GM12878 (cell line): Measurements from ENCODE around the gene FERMT1. TPM values are rescaled to one million over a fixed set of nuclear protein-coding genes. Genes with fewer than 3 reads are reported as not detected.

Experiments used
- ATAC-seq: fragments of 200-7000 bp; cut with Tn5 transposase; 3 replicates; pipeline ENCODE4 v1.9.1; 2020; ENCODE audit warnings: mild to moderate bottlenecking, moderate library complexity
- BruUV-seq: library from RNA; stranded (reverse); fragments of 400-500 nt; replicated peaks from 2 replicates; lab custom pipeline; 2021; lab: Mats Ljungman, UMichigan
- CTCF ChIA-PET: fragments of 300-600 bp; sonication (Branson Sonifier 250); formaldehyde crosslinking; extraction: SDS; loops from one replicate; lab custom pipeline; 2021; ENCODE audit warnings: inconsistent platforms; lab: Yijun Ruan, JAX
- POLR2A ChIA-PET: fragments of 350-600 bp; formaldehyde crosslinking; extraction: SDS; loops from one replicate; lab custom pipeline; 2021; ENCODE audit warnings: inconsistent platforms; lab: Charles Lee
- RAD21 ChIA-PET: fragments of 300-600 bp; sonication (Branson Sonifier 250); formaldehyde crosslinking; loops from one replicate; lab custom pipeline; 2023; ENCODE audit warnings: antibody characterized with exemption; ENCODE audit not compliant: unreplicated experiment; lab: Charles Lee
- SMC1A ChIA-PET: fragments of 300-600 bp; sonication (Branson Sonifier 250); formaldehyde crosslinking; loops from one replicate; lab custom pipeline; 2023; ENCODE audit not compliant: unreplicated experiment, uncharacterized antibody; lab: Charles Lee
- DNase-seq: peaks from one replicate; pipeline ENCODE4 v3.0.0-alpha.2; 2011; ENCODE audit warnings: low read depth, low spot score
- FAIRE-seq: peaks from 3 replicates; lab custom pipeline; 2011; peaks lifted over from hg19 to GRCh38; lab: Jason Lieb, UNC
- H2AFZ ChIP-seq: 2 replicates; pipeline ENCODE4 v1.6.0; 2011; ENCODE audit warnings: low read depth, low read length, control low read depth; ENCODE audit not compliant: control insufficient read depth
- H3K27ac ChIP-seq: 2 replicates; pipeline ENCODE4 v1.5.1; 2011; ENCODE audit warnings: control low read depth; ENCODE audit not compliant: control insufficient read depth, insufficient read depth
- H3K27me3 ChIP-seq, 2 experiments: replicated peaks in 1 of 2; 2 replicates each; pipeline versions ENCODE4 v1.6.0 to v1.6.1; 2011; ENCODE audit warnings: low read length in 1 of 2; ENCODE audit not compliant: control insufficient read depth in 2 of 2, insufficient read depth in 2 of 2
- H3K36me3 ChIP-seq, 2 experiments: 2 replicates each; pipeline ENCODE4 v1.5.1; 2011; ENCODE audit warnings: low read length in 1 of 2; ENCODE audit not compliant: control insufficient read depth in 2 of 2, insufficient read depth in 2 of 2
- H3K4me1 ChIP-seq: 2 replicates; pipeline ENCODE4 v1.6.1; 2011; ENCODE audit warnings: mild to moderate bottlenecking, low read length, moderate library complexity, mixed read lengths; ENCODE audit not compliant: control insufficient read depth, insufficient read depth
- H3K4me2 ChIP-seq: 2 replicates; pipeline ENCODE4 v1.6.0; 2011; ENCODE audit warnings: control low read depth; ENCODE audit not compliant: control insufficient read depth, insufficient read depth
- H3K4me3 ChIP-seq: fragments of 200-600 bp; sonication (generic); 2 replicates; pipeline ENCODE4 v1.5.1; 2016
- H3K79me2 ChIP-seq: 2 replicates; pipeline ENCODE4 v1.6.0; 2011; ENCODE audit warnings: low read length; ENCODE audit not compliant: control insufficient read depth, insufficient read depth
- H3K9ac ChIP-seq: 2 replicates; pipeline ENCODE4 v1.8.0; 2011; ENCODE audit warnings: low read length, control low read depth, mixed read lengths; ENCODE audit not compliant: control insufficient read depth, insufficient read depth
- H3K9me3 ChIP-seq: replicated peaks from 3 replicates; pipeline ENCODE4 v1.5.1; 2011; ENCODE audit warnings: mild to moderate bottlenecking, low read length; ENCODE audit not compliant: control insufficient read depth, insufficient read depth
- H4K20me1 ChIP-seq: 2 replicates; pipeline ENCODE4 v1.6.0; 2011; ENCODE audit not compliant: control insufficient read depth, insufficient read depth
- ETV6 ChIP-seq, 2 experiments: fragments of 450-650 bp in 1 of 2; IDR thresholded peaks in 1 of 2; conservative IDR thresholded peaks in 1 of 2; 2 replicates each; pipeline ENCODE4 v1.6.1; 2014; ENCODE audit warnings: antibody characterized with exemption in 1 of 2, borderline replicate concordance in 1 of 2, low read depth in 1 of 2, mild to moderate bottlenecking in 1 of 2, moderate library complexity in 1 of 2
- ZNF622 ChIP-seq: fragments of 450-650 bp; IDR thresholded peaks from 2 replicates; pipeline ENCODE4 v1.6.1; 2017; ENCODE audit warnings: mild to moderate bottlenecking, inconsistent platforms
- WGBS: methylation state at CpG from one replicate; pipeline ENCODE4 v1.1.6; 2016; ENCODE audit warnings: low lambda C conversion rate; ENCODE audit not compliant: insufficient replicate concordance, insufficient coverage; ENCODE audit errors: missing lambda C conversion rate; 5-methylcytosine and 5-hydroxymethylcytosine counted together
- in situ Hi-C: fragments of 300-500 bp; cut with MboI; formaldehyde crosslinking; loops from 9 replicates; pipeline ENCODE4 v1.14.3; 2018; ENCODE audit warnings: mixed read lengths
- intact Hi-C: fragments of 100-400 bp; cut with micrococcal nuclease; formaldehyde crosslinking; loops from one replicate; pipeline ENCODE4 v1.14.2; 2022; ENCODE audit not compliant: unreplicated experiment
- polyA plus RNA-seq, 11 experiments: library from polyadenylated mRNA; depleted of rRNA in 4 of 11; unstranded in 6 of 11; stranded (reverse) in 5 of 11; fragments of >200 nt; fragmentation: Nextera tagmentation in 4 of 11; fragmentation: Illumina TruSeq in 1 of 11; extraction: Ambion mirVana in 4 of 11; extraction: Trizol in 1 of 11; gene quantifications; 1 replicate in 1 of 11; 2 replicates in 10 of 11; pipeline versions ENCODE4 v1.2.1 to v1.2.3, GENCODE V29; 2011 to 2016; ENCODE audit warnings: inconsistent platforms in 2 of 11, missing spikeins in 2 of 11, low read depth in 1 of 11
- total RNA-seq, 4 experiments: library from RNA; depleted of rRNA in 3 of 4; stranded (reverse); fragments of >200 nt in 3 of 4; fragmentation: Illumina TruSeq in 1 of 4; extraction: Trizol in 1 of 4; gene quantifications; 2 replicates each; pipeline versions ENCODE4 v1.2.1 to v1.2.3, GENCODE V29; 2013 to 2021
- TF ChIP-seq, protein P1 (sequence below): IDR thresholded peaks from 2 replicates; pipeline ENCODE4 v1.6.1; 2011; ENCODE audit warnings: low read depth, mild to moderate bottlenecking, low read length, moderate library complexity, borderline replicate concordance; ENCODE audit errors: extremely low read depth

FERMT1 gene
- total and polyA plus RNA-seq, 10 of the 15 experiments (the other 5 are each of a cell fraction or from before 2014, with no cell fraction given) = 0.04 to 3.1 (median 0.45) TPM

- in situ Hi-C loops (no loop called here), intact Hi-C loops (no loop called here)
- Histone ChIP-seq H3K4me3 (no peak overlapping the region), H2AFZ (no peak overlapping the region), H3K4me2 (no peak overlapping the region), H3K4me1 (no peaks in the 10 kb centered on the region), H3K9ac (no peak overlapping the region), H4K20me1 (no peaks in the 10 kb centered on the region), H3K27ac (no peak overlapping the region), H3K9me3 (no peaks in the 10 kb centered on the region), H3K36me3 (no peaks in the 10 kb centered on the region), H3K79me2 (no peaks in the 10 kb centered on the region), H3K27me3 (peaks cover 1 to 2% of the 10 kb centered on the region in 2 experiments; a peak in 2 of 4 replicates)
- no peak for TF ChIP-seq ZNF622
- DNase-seq (no peak), FAIRE-seq (no peak), ATAC-seq (no peak)
- POLR2A ChIA-PET = no interaction called here
- WGBS = 0% methylated on average over 2 of the region's 2 CpGs
- CTCF ChIA-PET = no interaction called here
- SMC1A ChIA-PET = no interaction called here
- RAD21 ChIA-PET = no interaction called here
- no TSS peak for BruUV-seq
Measured at GRCh38 chr20:6057691-6058090, 65.1 kb downstream of the FERMT1 start.

DNA sequence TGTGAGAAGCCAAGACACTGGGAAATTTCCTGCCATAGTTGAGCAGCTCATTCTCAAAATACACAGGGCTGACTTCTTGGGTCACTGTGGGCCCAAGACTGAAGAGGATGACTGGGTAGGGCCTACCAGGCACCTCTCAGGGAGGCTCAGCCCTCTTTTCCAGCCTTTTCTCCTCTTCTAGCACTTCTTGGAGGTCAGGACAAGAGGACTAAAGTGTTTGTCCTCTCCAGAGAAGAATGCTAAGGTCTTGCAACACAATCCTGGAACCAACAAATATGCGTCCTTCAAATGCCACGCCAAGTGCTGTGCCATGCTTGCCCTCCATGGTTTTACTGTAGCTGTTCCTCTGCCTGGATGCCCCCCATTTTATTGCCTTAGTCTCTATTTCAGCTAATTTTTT is 65.7 kb downstream of the FERMT1 start:
- FAIRE-seq (no peak), DNase-seq (no peak)
- no peak overlapping the region for H3K9ac ChIP-seq
- intact Hi-C loops = no loop called here
- H3K9me3 ChIP-seq = no peaks in the 10 kb centered on the region
- H3K4me2 ChIP-seq = no peak overlapping the region
- TF ChIP-seq, protein P1, sequence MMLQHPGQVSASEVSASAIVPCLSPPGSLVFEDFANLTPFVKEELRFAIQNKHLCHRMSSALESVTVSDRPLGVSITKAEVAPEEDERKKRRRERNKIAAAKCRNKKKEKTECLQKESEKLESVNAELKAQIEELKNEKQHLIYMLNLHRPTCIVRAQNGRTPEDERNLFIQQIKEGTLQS = no peak
- no peak for TF ChIP-seq ETV6 (conservative IDR thresholded peaks at IDR 0.05 in 1 of 2, IDR thresholded peaks at IDR 0.05 in 1 of 2; ENCODE audit: borderline replicate concordance in 1 of 2, low read depth in 1 of 2)
- TF ChIP-seq, all 136 proteins: peak for 0
- no TSS peak for BruUV-seq
- ChIA-PET CTCF (no interaction called here), RAD21 (no interaction called here), SMC1A (interaction anchor here (1.1 kb wide), 1 partner anchor 35 kb away, joined by 3 read pairs; no protein-coding TSS in a partner anchor), POLR2A (interaction anchor here (0.7 to 1.0 kb wide), 2 partner anchors 16 to 428 kb away, joined by 4 to 5 read pairs; no protein-coding TSS in a partner anchor)
- in situ Hi-C loops = no loop called here
- Histone ChIP-seq H3K27ac (no peak overlapping the region), H4K20me1 (no peaks in the 10 kb centered on the region), H3K79me2 (no peaks in the 10 kb centered on the region), H3K27me3 (peaks cover 1 to 3% of the 10 kb centered on the region in 2 experiments; a peak in 2 of 4 replicates), H3K36me3 (no peaks in the 10 kb centered on the region), H3K4me3 (no peak overlapping the region), H3K4me1 (no peaks in the 10 kb centered on the region), H2AFZ (no peak overlapping the region)
- WGBS = 100% methylated on average over 2 of the region's 2 CpGs
- no peak for ATAC-seq
